GM23248 (cell line): ENCODE results near the gene MAP2K1. TPM values are rescaled to one million over a fixed set of nuclear protein-coding genes. Genes with fewer than 3 reads are reported as not detected.
"Not testable (repeated sequence)": the region's sequence is repeated elsewhere in the genome, so short reads cannot be mapped to it uniquely, and the experiment has no call there.

Experiments used
- DNase-seq: peaks from one replicate; pipeline ENCODE4 v3.0.0-alpha.2; 2015
- H2AFZ ChIP-seq: fragments of 200-600 bp; sonication (generic); 2 replicates; pipeline ENCODE4 v1.6.1; 2016; ENCODE audit warnings: antibody characterized with exemption
- H3F3A ChIP-seq: fragments of 200-600 bp; sonication (generic); 2 replicates; pipeline ENCODE4 v1.6.1; 2016; ENCODE audit warnings: mild to moderate bottlenecking, antibody characterized with exemption, mixed run types; ENCODE audit not compliant: insufficient read depth
- H3K27ac ChIP-seq: fragments of 200-600 bp; sonication (generic); 2 replicates; pipeline ENCODE4 v1.5.1; 2016; ENCODE audit warnings: mild to moderate bottlenecking
- H3K27me3 ChIP-seq: fragments of 200-600 bp; sonication (generic); replicated peaks from 2 replicates; pipeline ENCODE4 v1.6.1; 2016; ENCODE audit warnings: mild to moderate bottlenecking; ENCODE audit not compliant: insufficient read depth
- H3K36me3 ChIP-seq: fragments of 200-600 bp; sonication (generic); 2 replicates; pipeline ENCODE4 v1.6.1; 2016; ENCODE audit warnings: low read depth, mild to moderate bottlenecking
- H3K4me1 ChIP-seq: fragments of 200-600 bp; sonication (generic); 2 replicates; pipeline ENCODE4 v1.6.1; 2016; ENCODE audit warnings: mild to moderate bottlenecking; ENCODE audit not compliant: insufficient read depth
- H3K4me2 ChIP-seq: fragments of 200-600 bp; sonication (generic); one replicate; pipeline ENCODE4 v1.6.1; 2016; ENCODE audit warnings: mild to moderate bottlenecking; ENCODE audit not compliant: unreplicated experiment
- H3K4me3 ChIP-seq: fragments of 200-600 bp; sonication (generic); 2 replicates; pipeline ENCODE4 v1.5.1; 2016; ENCODE audit warnings: mild to moderate bottlenecking
- H3K79me2 ChIP-seq: fragments of 200-600 bp; sonication (generic); 2 replicates; pipeline ENCODE4 v1.6.1; 2016; ENCODE audit warnings: mild to moderate bottlenecking; ENCODE audit not compliant: insufficient read depth
- H3K9ac ChIP-seq: fragments of 200-600 bp; sonication (generic); 2 replicates; pipeline ENCODE4 v1.6.1; 2016; ENCODE audit warnings: mild to moderate bottlenecking
- H3K9me2 ChIP-seq: fragments of 200-600 bp; sonication (generic); 2 replicates; pipeline ENCODE4 v1.6.1; 2016; ENCODE audit warnings: mixed run types, mild to moderate bottlenecking, moderate library complexity; ENCODE audit not compliant: insufficient read depth
- H3K9me3 ChIP-seq: fragments of 200-600 bp; sonication (generic); one replicate; pipeline ENCODE4 v1.6.1; 2017; ENCODE audit warnings: low read depth
- H4K20me1 ChIP-seq: fragments of 200-600 bp; sonication (generic); 2 replicates; pipeline ENCODE4 v1.6.0; 2016; ENCODE audit not compliant: insufficient read depth
- EZH2 ChIP-seq: fragments of 200-600 bp; sonication (generic); IDR thresholded peaks from 2 replicates; pipeline ENCODE4 v1.6.1; 2018; ENCODE audit warnings: antibody characterized with exemption, mild to moderate bottlenecking; ENCODE audit not compliant: insufficient read depth, poor library complexity, severe bottlenecking
- EZH2phosphoT487 ChIP-seq: fragments of 200-600 bp; sonication (generic); IDR thresholded peaks from 2 replicates; pipeline ENCODE4 v1.6.1; 2018; ENCODE audit warnings: antibody characterized with exemption, moderate library complexity, mild to moderate bottlenecking, low read depth; ENCODE audit not compliant: insufficient read depth
- WGBS, 2 experiments: methylation state at CpG; one replicate each; pipeline ENCODE4 v1.1.6; 2015 to 2017; ENCODE audit warnings: low lambda C conversion rate in 2 of 2, low coverage in 1 of 2; ENCODE audit errors: missing lambda C conversion rate in 2 of 2; 5-methylcytosine and 5-hydroxymethylcytosine counted together
- in situ Hi-C: fragments of 300-500 bp; cut with MboI; formaldehyde crosslinking; loops from 2 replicates; pipeline ENCODE4 v1.15.0; 2020
- polyA plus RNA-seq: library from polyadenylated mRNA; unstranded; fragments of >200 nt; fragmentation: Nextera tagmentation; extraction: Ambion mirVana; gene quantifications from 2 replicates; pipeline ENCODE4 v1.2.1, GENCODE V29; 2016
- total RNA-seq: library from RNA; depleted of rRNA; stranded (reverse); fragments of >200 nt; shearing (Covaris generic); gene quantifications from 2 replicates; pipeline ENCODE4 v1.2.3, GENCODE V29; 2014

Gene MAP2K1
- total and polyA plus RNA-seq, 2 experiments from 2014 or later = 55.7 to 56.2 TPM

GRCh38 chr15:66359740-66360139 lies 27.0 kb upstream of the MAP2K1 start:
- DNase-seq = no peak
- Histone ChIP-seq H4K20me1 (no peaks in the 10 kb centered on the region), H3K27me3 (no peaks in the 10 kb centered on the region), H3K36me3 (no peaks in the 10 kb centered on the region), H3K4me1 (peaks cover 7% of the 10 kb centered on the region; the same call in 1 of the 2 replicates), H3K9me3 (no peaks in the 10 kb centered on the region), H3K27ac (no peak overlapping the region), H3K9ac (no peak overlapping the region), H3F3A (no peaks in the 10 kb centered on the region), H2AFZ (no peak overlapping the region), H3K9me2 (no peaks in the 10 kb centered on the region), H3K4me2 (no peak overlapping the region), H3K79me2 (no peaks in the 10 kb centered on the region), H3K4me3 (no peak overlapping the region)
- no peak for TF ChIP-seq EZH2phosphoT487
- TF ChIP-seq EZH2 = no peak
- WGBS, 2 experiments = 95% methylated on average over 7 of the region's 7 CpGs
- in situ Hi-C loops = no loop called here

- H3K27me3 ChIP-seq, H3K9ac ChIP-seq, H3K4me3 ChIP-seq, H3K9me2 ChIP-seq, H3K9me3 ChIP-seq, H3K79me2 ChIP-seq, H3K4me2 ChIP-seq, H3K4me1 ChIP-seq, H3K27ac ChIP-seq, H4K20me1 ChIP-seq, DNase-seq, H3K36me3 ChIP-seq, H3F3A ChIP-seq, H2AFZ ChIP-seq, in situ Hi-C loops: not testable (repeated sequence)
- 79 to 89% methylated on average over 14 to 15 of the region's 15 CpGs for WGBS, 2 experiments
These were observed 24.8 kb upstream of the MAP2K1 start for GRCh38 chr15:66361745-66362460.

GRCh38 chr15:66362776-66363175 lies 23.9 kb upstream of the MAP2K1 start:
- no peak for DNase-seq
- 71 to 100% methylated on average over 1 of the region's 1 CpG for WGBS, 2 experiments
- Histone ChIP-seq H3K4me3 (no peak overlapping the region), H4K20me1 (no peaks in the 10 kb centered on the region), H3K27ac (no peak overlapping the region), H3K9me2 (no peaks in the 10 kb centered on the region), H3K4me2 (no peak overlapping the region), H2AFZ (no peak overlapping the region), H3K36me3 (no peaks in the 10 kb centered on the region), H3K27me3 (no peaks in the 10 kb centered on the region), H3K9me3 (no peaks in the 10 kb centered on the region), H3F3A (no peaks in the 10 kb centered on the region), H3K4me1 (no peaks in the 10 kb centered on the region), H3K9ac (no peak overlapping the region), H3K79me2 (no peaks in the 10 kb centered on the region)
- in situ Hi-C loops = no loop called here
- no peak for TF ChIP-seq EZH2phosphoT487
- no peak for TF ChIP-seq EZH2

- Histone ChIP-seq H3K9me3 (no peaks in the 10 kb centered on the region), H3K9me2 (no peaks in the 10 kb centered on the region), H3K4me1 (no peaks in the 10 kb centered on the region), H3K79me2 (no peaks in the 10 kb centered on the region), H3K4me3 (no peak overlapping the region), H3K27ac (no peak overlapping the region), H3K4me2 (no peak overlapping the region), H4K20me1 (no peaks in the 10 kb centered on the region), H3K27me3 (no peaks in the 10 kb centered on the region), H2AFZ (no peak overlapping the region), H3K9ac (no peak overlapping the region), H3K36me3 (no peaks in the 10 kb centered on the region), H3F3A (no peaks in the 10 kb centered on the region)
- in situ Hi-C loops = no loop called here
- no peak for DNase-seq
- 71 to 83% methylated on average over 3 of the region's 3 CpGs for WGBS, 2 experiments
- TF ChIP-seq EZH2 (no peak), EZH2phosphoT487 (no peak)
These were observed 21.7 kb upstream of the MAP2K1 start for GRCh38 chr15:66364944-66365528.
